SK-N-SH (cell line): ENCODE results near the gene TMEM131.

Experiments
- CTCF ChIP-seq: fragments of 200-600 bp; sonication (generic); IDR thresholded peaks from 2 replicates; pipeline ENCODE4 v1.6.1; 2017; ENCODE audit warnings: antibody characterized with exemption, mild to moderate bottlenecking, moderate library complexity
- EZH2phosphoT487 ChIP-seq: fragments of 200-600 bp; sonication (generic); IDR thresholded peaks from 2 replicates; pipeline ENCODE4 v1.6.1; 2017; ENCODE audit warnings: low read depth, mixed run types, mild to moderate bottlenecking, antibody characterized with exemption, moderate library complexity, borderline replicate concordance
- IRF3 ChIP-seq: fragments of 150-350 bp; IDR thresholded peaks from 2 replicates; pipeline ENCODE4 v1.6.1; 2016; ENCODE audit warnings: mild to moderate bottlenecking, low read depth, low read length
- POLR2AphosphoS5 ChIP-seq: IDR thresholded peaks from 2 replicates; pipeline ENCODE4 v1.6.1; 2012; ENCODE audit warnings: low read depth, low read length
- RAD21 ChIP-seq: IDR thresholded peaks from 2 replicates; pipeline ENCODE4 v1.6.1; 2012; ENCODE audit warnings: mild to moderate bottlenecking, low read length
- SIN3A ChIP-seq: IDR thresholded peaks from 2 replicates; pipeline ENCODE4 v1.6.1; 2012; ENCODE audit warnings: low read depth, mild to moderate bottlenecking, low read length, moderate library complexity, borderline replicate concordance
- SMC3 ChIP-seq: IDR thresholded peaks from 2 replicates; pipeline ENCODE4 v1.6.1; 2012; ENCODE audit warnings: low read depth, low read length, improper control_type of control experiment
- YY1 ChIP-seq: IDR thresholded peaks from 2 replicates; pipeline ENCODE4 v1.4.0; 2012; ENCODE audit warnings: low read depth, mild to moderate bottlenecking
- TF ChIP-seq, protein P1 (sequence below): IDR thresholded peaks from 2 replicates; pipeline ENCODE4 v1.4.0; 2012; ENCODE audit warnings: low read depth, borderline replicate concordance
- TF ChIP-seq, protein P2 (sequence below): IDR thresholded peaks from 2 replicates; pipeline ENCODE4; 2012

GRCh38 chr2:97965116-97965515 lies 30.6 kb downstream of the TMEM131 start:
- no peak for TF ChIP-seq SMC3
- no peak for TF ChIP-seq CTCF
- no peak for TF ChIP-seq POLR2AphosphoS5
- TF ChIP-seq, protein P1, sequence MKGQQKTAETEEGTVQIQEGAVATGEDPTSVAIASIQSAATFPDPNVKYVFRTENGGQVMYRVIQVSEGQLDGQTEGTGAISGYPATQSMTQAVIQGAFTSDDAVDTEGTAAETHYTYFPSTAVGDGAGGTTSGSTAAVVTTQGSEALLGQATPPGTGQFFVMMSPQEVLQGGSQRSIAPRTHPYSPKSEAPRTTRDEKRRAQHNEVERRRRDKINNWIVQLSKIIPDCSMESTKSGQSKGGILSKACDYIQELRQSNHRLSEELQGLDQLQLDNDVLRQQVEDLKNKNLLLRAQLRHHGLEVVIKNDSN = no peak
- no peak for TF ChIP-seq EZH2phosphoT487
- TF ChIP-seq SIN3A = no peak
- no peak for TF ChIP-seq IRF3
- TF ChIP-seq, protein P2, sequence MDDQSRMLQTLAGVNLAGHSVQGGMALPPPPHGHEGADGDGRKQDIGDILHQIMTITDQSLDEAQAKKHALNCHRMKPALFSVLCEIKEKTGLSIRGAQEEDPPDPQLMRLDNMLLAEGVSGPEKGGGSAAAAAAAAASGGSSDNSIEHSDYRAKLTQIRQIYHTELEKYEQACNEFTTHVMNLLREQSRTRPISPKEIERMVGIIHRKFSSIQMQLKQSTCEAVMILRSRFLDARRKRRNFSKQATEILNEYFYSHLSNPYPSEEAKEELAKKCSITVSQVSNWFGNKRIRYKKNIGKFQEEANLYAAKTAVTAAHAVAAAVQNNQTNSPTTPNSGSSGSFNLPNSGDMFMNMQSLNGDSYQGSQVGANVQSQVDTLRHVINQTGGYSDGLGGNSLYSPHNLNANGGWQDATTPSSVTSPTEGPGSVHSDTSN = no peak
- TF ChIP-seq RAD21 = no peak
- TF ChIP-seq YY1 = no peak
